ENCODE data around the gene BEST1.

DNA sequence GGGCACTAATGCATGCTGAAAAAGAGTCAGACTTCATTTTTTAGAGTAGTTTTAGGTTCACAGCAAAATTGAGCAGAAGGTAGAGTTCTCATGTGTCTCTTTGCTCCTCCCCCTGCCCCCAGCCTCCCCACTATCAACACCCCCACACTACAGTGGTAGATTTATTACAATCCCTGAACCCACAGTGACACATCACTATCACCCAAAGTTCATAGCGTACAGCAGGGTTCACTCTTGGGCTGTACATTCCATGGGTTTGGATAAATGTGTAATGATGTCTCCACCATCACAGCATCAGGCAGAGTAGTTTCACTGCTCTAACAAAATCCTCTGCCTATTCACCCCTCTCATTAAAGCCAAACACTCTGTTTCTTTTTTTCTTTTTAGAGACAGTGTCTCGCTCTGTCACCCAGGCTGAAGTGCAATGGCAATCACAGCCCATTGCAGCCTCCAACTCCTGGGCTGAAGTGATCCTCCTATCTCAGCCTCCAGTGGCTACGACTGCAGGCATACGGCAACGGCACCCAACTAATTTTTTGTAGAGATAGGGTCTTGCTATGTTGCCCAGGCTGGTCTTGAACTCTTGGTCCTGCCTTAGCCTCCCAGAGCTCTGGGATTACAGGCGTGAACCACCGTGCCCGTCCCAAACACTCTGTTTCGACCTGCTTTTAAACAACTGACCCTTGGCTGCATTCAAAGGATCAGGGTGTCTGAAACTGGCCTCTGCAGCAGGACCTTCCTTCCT, 4.1 kb downstream of the BEST1 start:
- no peak for TF ChIP-seq POLR2A (IDR thresholded peaks at IDR 0.05)
- TF ChIP-seq, protein P1, sequence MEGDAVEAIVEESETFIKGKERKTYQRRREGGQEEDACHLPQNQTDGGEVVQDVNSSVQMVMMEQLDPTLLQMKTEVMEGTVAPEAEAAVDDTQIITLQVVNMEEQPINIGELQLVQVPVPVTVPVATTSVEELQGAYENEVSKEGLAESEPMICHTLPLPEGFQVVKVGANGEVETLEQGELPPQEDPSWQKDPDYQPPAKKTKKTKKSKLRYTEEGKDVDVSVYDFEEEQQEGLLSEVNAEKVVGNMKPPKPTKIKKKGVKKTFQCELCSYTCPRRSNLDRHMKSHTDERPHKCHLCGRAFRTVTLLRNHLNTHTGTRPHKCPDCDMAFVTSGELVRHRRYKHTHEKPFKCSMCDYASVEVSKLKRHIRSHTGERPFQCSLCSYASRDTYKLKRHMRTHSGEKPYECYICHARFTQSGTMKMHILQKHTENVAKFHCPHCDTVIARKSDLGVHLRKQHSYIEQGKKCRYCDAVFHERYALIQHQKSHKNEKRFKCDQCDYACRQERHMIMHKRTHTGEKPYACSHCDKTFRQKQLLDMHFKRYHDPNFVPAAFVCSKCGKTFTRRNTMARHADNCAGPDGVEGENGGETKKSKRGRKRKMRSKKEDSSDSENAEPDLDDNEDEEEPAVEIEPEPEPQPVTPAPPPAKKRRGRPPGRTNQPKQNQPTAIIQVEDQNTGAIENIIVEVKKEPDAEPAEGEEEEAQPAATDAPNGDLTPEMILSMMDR (IDR thresholded peaks at IDR 0.05): no peak
